PFSK-1 (cell line): ENCODE measurements around the gene OSGIN1.

Source experiments
- FOXP2 ChIP-seq: optimal IDR thresholded peaks from 2 replicates; pipeline ENCODE3; 2011; ENCODE audit warnings: borderline replicate concordance, control low read depth, inconsistent platforms; ENCODE audit not compliant: insufficient read depth; ENCODE audit errors: extremely low read length, extremely low read depth
- POLR2AphosphoS5 ChIP-seq: IDR thresholded peaks from 2 replicates; pipeline ENCODE4 v1.6.1; 2012; ENCODE audit warnings: low read depth, mild to moderate bottlenecking, control low read depth, low read length, moderate library complexity
- REST ChIP-seq, 2 experiments: IDR thresholded peaks; 2 replicates each; pipeline versions ENCODE4 v1.6.1 to v1.8.0; 2011 to 2012; ENCODE audit warnings: low read depth in 2 of 2, low read length in 2 of 2, control low read depth in 1 of 2, inconsistent platforms in 1 of 2, mild to moderate bottlenecking in 1 of 2, moderate library complexity in 1 of 2; ENCODE audit not compliant: insufficient read depth in 1 of 2
- SIN3A ChIP-seq: IDR thresholded peaks from 2 replicates; pipeline ENCODE4 v1.6.1; 2012; ENCODE audit warnings: mild to moderate bottlenecking, low read length, moderate library complexity, borderline replicate concordance; ENCODE audit not compliant: insufficient read depth
- TAF1 ChIP-seq: IDR thresholded peaks from 2 replicates; pipeline ENCODE4 v1.6.1; 2012; ENCODE audit warnings: low read length, control low read depth, borderline replicate concordance; ENCODE audit not compliant: insufficient read depth

Gene OSGIN1

GRCh38 chr16:83963277-83964119, 10.5 kb downstream of the OSGIN1 start:
- TF ChIP-seq FOXP2 = no peak
- TF ChIP-seq POLR2AphosphoS5 = no peak
- no peak for TF ChIP-seq SIN3A
- no peak for TF ChIP-seq REST (IDR thresholded peaks at IDR 0.05; ENCODE audit: insufficient read depth in 1 of 2, low read depth in 2 of 2, low read length in 2 of 2)
- TF ChIP-seq TAF1 = no peak

- TF ChIP-seq POLR2AphosphoS5 (no peak), REST (IDR thresholded peaks at IDR 0.05; ENCODE audit: insufficient read depth in 1 of 2, low read depth in 2 of 2, low read length in 2 of 2) (no peak), SIN3A (no peak), FOXP2 (no peak), TAF1 (no peak)
These were observed 11.8 kb downstream of the OSGIN1 start for GRCh38 chr16:83964684-83965443.

- no peak for TF ChIP-seq SIN3A
- TF ChIP-seq POLR2AphosphoS5 = no peak
- no peak for TF ChIP-seq FOXP2
- no peak for TF ChIP-seq REST (IDR thresholded peaks at IDR 0.05; ENCODE audit: insufficient read depth in 1 of 2, low read depth in 2 of 2, low read length in 2 of 2)
- TF ChIP-seq TAF1 = no peak
These were observed 12.6 kb downstream of the OSGIN1 start for GRCh38 chr16:83965444-83966152.

- TF ChIP-seq REST (IDR thresholded peaks at IDR 0.05; ENCODE audit: insufficient read depth in 1 of 2, low read depth in 2 of 2, low read length in 2 of 2) = no peak
- TF ChIP-seq SIN3A = no peak
- no peak for TF ChIP-seq TAF1
- TF ChIP-seq POLR2AphosphoS5 = no peak
- TF ChIP-seq FOXP2 = no peak
These were observed 13.2 kb downstream of the OSGIN1 start for GRCh38 chr16:83966153-83966696.
